Parathyroid adenoma (tissue), 2 donors: Measurements from ENCODE around the gene GSTK1.

Experiments
- H2AFZ ChIP-seq: fragments of 300-600 bp; sonication (generic); one replicate; pipeline ENCODE4 v1.7.0; 2017; ENCODE audit warnings: antibody characterized with exemption, mild to moderate bottlenecking
- H3K27ac ChIP-seq: fragments of 300-600 bp; sonication (generic); one replicate; pipeline ENCODE4 v1.7.0; 2017
- H3K27me3 ChIP-seq: fragments of 300-600 bp; sonication (generic); one replicate; pipeline ENCODE4 v1.7.0; 2017; ENCODE audit warnings: low read length; ENCODE audit not compliant: control insufficient read depth, insufficient read depth
- H3K36me3 ChIP-seq: fragments of 300-600 bp; sonication (generic); one replicate; pipeline ENCODE4 v1.7.0; 2017; ENCODE audit warnings: low read length; ENCODE audit not compliant: control insufficient read depth, insufficient read depth
- H3K4me1 ChIP-seq: fragments of 300-600 bp; sonication (generic); one replicate; pipeline ENCODE4 v1.7.0; 2017; ENCODE audit warnings: control low read depth
- H3K4me2 ChIP-seq: fragments of 300-600 bp; sonication (generic); one replicate; pipeline ENCODE4 v1.7.0; 2017; ENCODE audit warnings: low read length
- H3K4me3 ChIP-seq: fragments of 300-600 bp; sonication (generic); one replicate; pipeline ENCODE4 v1.7.0; 2017; ENCODE audit warnings: low read depth, low read length
- H3K79me2 ChIP-seq: fragments of 300-600 bp; sonication (generic); one replicate; pipeline ENCODE4 v1.7.0; 2017; ENCODE audit warnings: control low read depth
- H3K9ac ChIP-seq: fragments of 300-600 bp; sonication (generic); one replicate; pipeline ENCODE4 v1.7.0; 2017; ENCODE audit warnings: mild to moderate bottlenecking
- H3K9me3 ChIP-seq: fragments of 300-600 bp; sonication (generic); one replicate; pipeline ENCODE4 v1.7.0; 2017; ENCODE audit warnings: low read length; ENCODE audit not compliant: control insufficient read depth
- TF ChIP-seq, protein P1 (sequence below): fragments of 300-600 bp; sonication (generic); IDR thresholded peaks from one replicate; pipeline ENCODE4 v1.7.0; 2017; ENCODE audit warnings: antibody characterized with exemption, mild to moderate bottlenecking
- donor health status: primary hyperparathyroidism.

The GSTK1 gene

DNA sequence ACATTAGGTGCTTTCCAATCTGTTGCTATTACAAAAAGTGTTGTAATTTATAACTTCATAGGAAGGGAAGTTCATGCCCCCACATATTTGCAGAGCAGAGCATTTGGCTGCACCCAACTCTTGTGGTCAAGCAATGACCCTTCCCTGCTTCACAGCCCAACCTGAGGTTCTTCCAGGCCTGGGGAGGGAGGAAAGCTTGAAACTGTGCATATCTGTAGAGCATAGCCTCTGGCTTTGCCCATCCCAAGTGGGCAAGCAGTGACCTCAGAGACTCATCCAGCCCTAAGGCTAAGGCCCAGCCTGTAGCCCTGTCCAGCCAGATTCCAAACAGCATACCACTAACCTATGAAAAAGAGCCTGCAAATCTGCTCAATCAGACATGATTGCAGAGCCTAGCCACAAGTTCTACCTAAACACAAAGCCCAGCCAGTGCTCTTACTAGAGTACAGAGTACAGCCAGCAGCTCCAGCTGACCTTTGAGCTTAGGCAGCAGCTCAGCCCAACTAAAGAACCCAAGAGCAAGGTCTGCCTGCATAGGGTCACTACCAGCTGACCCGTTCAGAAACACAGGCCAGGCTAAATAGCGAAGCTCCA lies 14.4 kb upstream of the GSTK1 start:
- Histone ChIP-seq H3K4me1 (no peaks in the 10 kb centered on the region), H3K27me3 (no peaks in the 10 kb centered on the region), H3K4me3 (no peak overlapping the region), H3K79me2 (no peaks in the 10 kb centered on the region), H3K9me3 (no peaks in the 10 kb centered on the region), H2AFZ (no peak overlapping the region), H3K9ac (no peak overlapping the region), H3K27ac (no peak overlapping the region), H3K4me2 (no peak overlapping the region), H3K36me3 (no peaks in the 10 kb centered on the region)
- TF ChIP-seq, protein P1, sequence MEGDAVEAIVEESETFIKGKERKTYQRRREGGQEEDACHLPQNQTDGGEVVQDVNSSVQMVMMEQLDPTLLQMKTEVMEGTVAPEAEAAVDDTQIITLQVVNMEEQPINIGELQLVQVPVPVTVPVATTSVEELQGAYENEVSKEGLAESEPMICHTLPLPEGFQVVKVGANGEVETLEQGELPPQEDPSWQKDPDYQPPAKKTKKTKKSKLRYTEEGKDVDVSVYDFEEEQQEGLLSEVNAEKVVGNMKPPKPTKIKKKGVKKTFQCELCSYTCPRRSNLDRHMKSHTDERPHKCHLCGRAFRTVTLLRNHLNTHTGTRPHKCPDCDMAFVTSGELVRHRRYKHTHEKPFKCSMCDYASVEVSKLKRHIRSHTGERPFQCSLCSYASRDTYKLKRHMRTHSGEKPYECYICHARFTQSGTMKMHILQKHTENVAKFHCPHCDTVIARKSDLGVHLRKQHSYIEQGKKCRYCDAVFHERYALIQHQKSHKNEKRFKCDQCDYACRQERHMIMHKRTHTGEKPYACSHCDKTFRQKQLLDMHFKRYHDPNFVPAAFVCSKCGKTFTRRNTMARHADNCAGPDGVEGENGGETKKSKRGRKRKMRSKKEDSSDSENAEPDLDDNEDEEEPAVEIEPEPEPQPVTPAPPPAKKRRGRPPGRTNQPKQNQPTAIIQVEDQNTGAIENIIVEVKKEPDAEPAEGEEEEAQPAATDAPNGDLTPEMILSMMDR = no peak

DNA sequence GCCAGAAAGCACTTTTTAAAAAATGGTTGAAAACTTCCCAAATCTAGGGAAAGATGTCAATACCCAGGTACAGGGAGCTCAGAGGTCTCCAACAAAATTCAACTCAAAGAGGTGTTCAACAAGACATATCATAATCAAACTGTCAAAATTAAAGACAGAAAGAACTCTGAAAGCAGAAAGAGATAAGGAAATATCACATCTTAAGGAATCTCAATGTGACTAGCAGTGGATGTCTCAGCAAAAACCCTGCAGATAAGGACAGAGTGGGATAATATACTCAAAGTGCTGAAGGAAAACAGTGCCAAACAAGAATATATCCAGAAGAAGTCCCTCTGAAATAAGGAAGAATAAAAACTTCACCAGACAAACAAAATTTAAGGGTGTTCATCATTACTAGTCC lies 13.0 kb upstream of the GSTK1 start:
- H3K4me1 ChIP-seq = no peaks in the 10 kb centered on the region
- no peaks in the 10 kb centered on the region for H3K36me3 ChIP-seq
- H3K9ac ChIP-seq = no peak overlapping the region
- H2AFZ ChIP-seq = no peak overlapping the region
- H3K9me3 ChIP-seq = no peaks in the 10 kb centered on the region
- no peak overlapping the region for H3K4me2 ChIP-seq
- H3K79me2 ChIP-seq = no peaks in the 10 kb centered on the region
- no peaks in the 10 kb centered on the region for H3K27me3 ChIP-seq
- no peak overlapping the region for H3K27ac ChIP-seq
- no peak overlapping the region for H3K4me3 ChIP-seq
- TF ChIP-seq, protein P1 = no peak

DNA sequence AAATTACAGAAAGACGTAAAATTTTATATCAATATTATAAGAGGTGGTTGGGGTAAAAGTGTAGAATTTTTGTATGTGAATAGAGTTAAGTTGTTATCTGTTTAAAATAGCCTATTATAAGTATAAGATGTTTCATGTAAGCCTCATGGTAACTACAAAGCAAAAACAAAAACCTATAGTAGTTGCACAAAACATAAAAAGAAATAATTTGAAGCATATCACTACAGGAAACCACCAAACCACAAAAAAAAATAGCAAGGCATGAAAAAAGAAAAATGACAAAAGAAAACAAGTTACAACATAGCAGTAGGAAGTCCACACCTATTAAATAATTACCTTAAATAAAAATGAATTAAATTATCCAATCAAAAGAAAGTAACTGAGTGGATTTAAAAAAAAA lies 12.4 kb upstream of the GSTK1 start:
- H2AFZ ChIP-seq = no peak overlapping the region
- no peaks in the 10 kb centered on the region for H3K9me3 ChIP-seq
- H3K36me3 ChIP-seq = no peaks in the 10 kb centered on the region
- H3K9ac ChIP-seq = no peak overlapping the region
- no peaks in the 10 kb centered on the region for H3K27me3 ChIP-seq
- no peak overlapping the region for H3K4me3 ChIP-seq
- H3K4me2 ChIP-seq = no peak overlapping the region
- no peaks in the 10 kb centered on the region for H3K79me2 ChIP-seq
- H3K4me1 ChIP-seq = no peaks in the 10 kb centered on the region
- H3K27ac ChIP-seq = no peak overlapping the region
- TF ChIP-seq, protein P1 = no peak

DNA sequence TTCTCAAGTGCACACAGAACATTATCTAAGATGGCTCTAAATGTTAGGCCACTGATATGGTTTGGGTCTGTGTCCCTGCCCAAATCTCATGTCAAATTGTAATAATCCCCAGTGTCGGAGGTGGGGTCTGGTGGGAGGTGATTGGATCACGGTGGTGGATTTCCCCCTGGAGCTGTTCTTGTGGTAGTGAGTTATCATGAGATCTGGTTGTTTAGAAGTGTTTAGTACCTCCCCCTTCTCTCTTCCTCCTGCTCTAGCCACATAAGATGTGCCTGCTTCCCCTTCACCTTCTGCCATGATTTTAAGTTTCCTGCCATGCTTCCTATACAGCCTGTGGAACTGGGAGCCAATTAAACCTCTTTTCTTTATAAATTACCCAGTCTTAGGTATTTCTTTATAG lies 11.2 kb upstream of the GSTK1 start:
- Histone ChIP-seq H3K36me3 (no peaks in the 10 kb centered on the region), H2AFZ (no peak overlapping the region), H3K4me3 (no peak overlapping the region), H3K9ac (no peak overlapping the region), H3K9me3 (no peaks in the 10 kb centered on the region), H3K4me1 (no peaks in the 10 kb centered on the region), H3K79me2 (no peaks in the 10 kb centered on the region), H3K4me2 (no peak overlapping the region), H3K27ac (no peak overlapping the region), H3K27me3 (no peaks in the 10 kb centered on the region)
- TF ChIP-seq, protein P1 = no peak

- TF ChIP-seq, protein P1 = no peak
- Histone ChIP-seq H2AFZ (no peak overlapping the region), H3K9me3 (no peaks in the 10 kb centered on the region), H3K36me3 (no peaks in the 10 kb centered on the region), H3K27me3 (no peaks in the 10 kb centered on the region), H3K4me3 (no peak overlapping the region), H3K79me2 (no peaks in the 10 kb centered on the region), H3K4me2 (no peak overlapping the region), H3K27ac (no peak overlapping the region), H3K4me1 (no peaks in the 10 kb centered on the region), H3K9ac (no peak overlapping the region)
Observed at GRCh38 chr7:143255564-143255963, 7.7 kb upstream of the GSTK1 start.
